Chondrocyte (in vitro differentiated cells): ENCODE data around the gene EXO5. TPM values are rescaled to one million over a fixed set of nuclear protein-coding genes. Genes with fewer than 3 reads are reported as not detected.

Experiments used
- DNase-seq: peaks from one replicate; pipeline ENCODE4 v3.0.0; 2021; ENCODE audit warnings: mixed read lengths, low spot score
- H3K27ac Mint-ChIP-seq: one replicate; pipeline ENCODE4 v1.8.0; 2021; ENCODE audit warnings: mild to moderate bottlenecking, moderate library complexity, mixed read lengths; ENCODE audit not compliant: unreplicated experiment
- H3K27me3 Mint-ChIP-seq: 2 replicates; pipeline ENCODE4 v1.8.0; 2021; ENCODE audit warnings: low read depth, mixed read lengths
- H3K36me3 Mint-ChIP-seq: 2 replicates; pipeline ENCODE4 v1.8.0; 2021; ENCODE audit warnings: low read depth, mixed read lengths
- H3K4me1 Mint-ChIP-seq: 2 replicates; pipeline ENCODE4 v1.8.0; 2021; ENCODE audit warnings: low read depth, mild to moderate bottlenecking, mixed read lengths
- H3K4me3 Mint-ChIP-seq: one replicate; pipeline ENCODE4 v1.8.0; 2021; ENCODE audit warnings: mild to moderate bottlenecking, moderate library complexity, mixed read lengths; ENCODE audit not compliant: unreplicated experiment
- H3K9me3 Mint-ChIP-seq: 2 replicates; pipeline ENCODE4 v1.8.0; 2021; ENCODE audit warnings: low read depth, mixed read lengths
- CTCF ChIP-seq: fragments of 200-600 bp; sonication (generic); IDR thresholded peaks from 2 replicates; pipeline ENCODE4 v1.5.0; 2021; ENCODE audit warnings: antibody characterized with exemption, mild to moderate bottlenecking, moderate library complexity
- long read RNA-seq: library from polyadenylated mRNA; stranded (forward); transcript quantifications from one replicate; pipeline ENCODE4 v2.0.0, GENCODE V29; 2021
- total RNA-seq: library from RNA; stranded (reverse); gene quantifications from 3 replicates; pipeline ENCODE4 v1.2.1, GENCODE V29; 2021

Gene EXO5, protein sequence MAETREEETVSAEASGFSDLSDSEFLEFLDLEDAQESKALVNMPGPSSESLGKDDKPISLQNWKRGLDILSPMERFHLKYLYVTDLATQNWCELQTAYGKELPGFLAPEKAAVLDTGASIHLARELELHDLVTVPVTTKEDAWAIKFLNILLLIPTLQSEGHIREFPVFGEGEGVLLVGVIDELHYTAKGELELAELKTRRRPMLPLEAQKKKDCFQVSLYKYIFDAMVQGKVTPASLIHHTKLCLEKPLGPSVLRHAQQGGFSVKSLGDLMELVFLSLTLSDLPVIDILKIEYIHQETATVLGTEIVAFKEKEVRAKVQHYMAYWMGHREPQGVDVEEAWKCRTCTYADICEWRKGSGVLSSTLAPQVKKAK
- total RNA-seq = 13.1 to 15.0 TPM (median 14.0 TPM) in 3 replicates
- long read RNA-seq, transcript EXO5-209 (3 exons, 941 nt) = major isoform, 5 of 25 reads
- long read RNA-seq, transcript EXO5-204 (4 exons, 865 nt) = major isoform, 5 of 25 reads
- long read RNA-seq, partial matches to known transcripts = 0 of 25 reads
- long read RNA-seq, other reads (novel, unspliced or antisense) = 5 of 25 reads

DNA sequence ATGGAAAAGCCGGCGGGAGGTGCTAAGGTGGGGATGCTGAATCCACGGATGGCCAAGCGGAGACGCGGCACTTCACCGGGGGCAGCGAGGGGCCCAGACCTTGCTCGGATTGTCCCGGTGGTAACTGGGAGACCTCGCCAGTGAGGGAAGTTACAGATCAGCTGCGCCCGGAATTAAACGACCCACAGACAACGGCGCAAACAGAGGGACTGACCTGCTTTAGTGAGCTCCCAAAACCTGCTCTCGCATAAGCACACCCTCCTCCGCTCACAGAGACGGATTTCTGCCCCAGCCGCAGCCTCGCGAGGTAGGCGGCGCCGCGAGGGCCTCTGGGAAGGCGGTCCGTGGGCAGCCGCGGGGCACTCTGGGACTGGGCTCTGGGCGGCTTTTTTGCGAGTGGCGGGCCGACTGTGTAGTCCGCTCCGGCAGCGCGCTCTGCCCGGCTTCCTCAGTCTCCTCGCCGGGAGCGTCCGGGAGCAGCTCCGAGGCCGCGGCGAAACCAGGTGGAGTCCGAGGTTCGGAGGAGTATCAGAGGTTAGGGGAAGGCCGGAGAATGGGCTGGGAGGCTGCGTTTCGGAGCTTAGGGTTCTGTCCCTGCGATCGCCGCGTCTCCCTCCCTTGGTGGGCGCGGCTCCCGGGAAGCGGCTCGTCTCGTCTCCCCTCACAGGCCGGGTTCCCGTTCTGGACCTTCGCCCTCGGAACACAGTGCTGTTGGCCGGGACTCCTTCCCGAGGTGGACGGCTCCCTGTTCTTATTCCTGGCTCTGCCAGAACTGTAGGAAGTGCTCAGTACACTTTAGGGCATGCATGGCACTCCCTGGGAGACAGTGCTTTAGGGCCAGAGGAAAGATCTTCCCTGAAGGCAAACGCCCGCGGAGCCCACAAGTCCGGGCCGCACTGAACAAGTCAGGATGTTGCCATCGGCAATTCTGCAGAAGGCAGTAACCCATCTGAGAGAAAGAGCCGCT lies at the start of gene EXO5:
Gene EXO5, plus strand, starts transcription at position 393 of the 967 bp plus-strand sequence. CDS start 5,778 bp downstream, outside the sequence.
- peak; percentile 25 for TF ChIP-seq CTCF

DNA sequence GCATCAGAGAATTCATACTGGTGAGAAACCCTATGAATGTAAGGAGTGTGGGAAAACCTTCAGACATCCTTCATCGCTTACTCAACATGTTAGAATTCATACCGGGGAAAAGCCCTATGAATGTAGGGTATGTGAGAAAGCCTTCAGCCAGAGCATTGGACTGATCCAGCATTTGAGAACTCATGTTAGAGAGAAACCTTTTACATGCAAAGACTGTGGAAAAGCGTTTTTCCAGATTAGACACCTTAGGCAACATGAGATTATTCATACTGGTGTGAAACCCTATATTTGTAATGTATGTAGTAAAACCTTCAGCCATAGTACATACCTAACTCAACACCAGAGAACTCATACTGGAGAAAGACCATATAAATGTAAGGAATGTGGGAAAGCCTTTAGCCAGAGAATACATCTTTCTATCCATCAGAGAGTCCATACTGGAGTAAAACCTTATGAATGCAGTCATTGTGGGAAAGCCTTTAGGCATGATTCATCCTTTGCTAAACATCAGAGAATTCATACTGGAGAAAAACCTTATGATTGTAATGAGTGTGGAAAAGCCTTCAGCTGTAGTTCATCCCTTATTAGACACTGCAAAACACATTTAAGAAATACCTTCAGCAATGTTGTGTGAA lies 45.5 kb upstream of the EXO5 start:
- H3K27ac Mint-ChIP-seq = no peak overlapping the region
- peaks cover 75% of the 10 kb centered on the region for H3K36me3 Mint-ChIP-seq
- no peak for TF ChIP-seq CTCF
- H3K9me3 Mint-ChIP-seq = peaks cover 72% of the 10 kb centered on the region
- no peaks in the 10 kb centered on the region for H3K4me1 Mint-ChIP-seq
- DNase-seq = no peak
- H3K27me3 Mint-ChIP-seq = no peaks in the 10 kb centered on the region
- H3K4me3 Mint-ChIP-seq = no peak overlapping the region

More for the DNA sequence above, at the start of gene EXO5:
- Mint-ChIP-seq H3K27ac (peak within 1 kb of the TSS; percentile 80), H3K27me3 (no peaks in the 10 kb centered on the region), H3K9me3 (peaks cover 24% of the 10 kb centered on the region), H3K4me1 (peaks cover 10% of the 10 kb centered on the region), H3K36me3 (peaks cover 18% of the 10 kb centered on the region), H3K4me3 (peak within 1 kb of the TSS; percentile 88)
- DNase-seq = peak; percentile 94

DNA sequence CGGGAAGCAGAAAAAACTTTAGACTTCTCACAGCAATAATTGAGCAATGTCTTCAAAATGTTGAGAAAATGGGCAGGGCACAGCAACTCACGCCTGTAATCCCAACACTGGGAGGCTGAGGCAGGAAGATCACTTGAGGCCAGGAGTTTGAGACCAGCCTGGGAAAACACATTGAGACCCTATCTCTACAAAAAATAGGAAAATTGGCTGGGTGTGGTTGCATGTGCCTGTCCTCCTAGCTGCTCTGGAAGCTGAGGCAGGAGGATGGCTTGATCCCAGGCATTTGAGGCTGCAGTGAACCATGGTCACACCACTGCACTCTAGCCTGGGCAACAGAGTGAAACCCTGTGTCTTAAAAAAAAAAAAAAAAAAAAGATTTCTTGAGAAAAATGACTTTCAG lies 39.2 kb upstream of the EXO5 start:
- no peak overlapping the region for H3K4me3 Mint-ChIP-seq

DNA sequence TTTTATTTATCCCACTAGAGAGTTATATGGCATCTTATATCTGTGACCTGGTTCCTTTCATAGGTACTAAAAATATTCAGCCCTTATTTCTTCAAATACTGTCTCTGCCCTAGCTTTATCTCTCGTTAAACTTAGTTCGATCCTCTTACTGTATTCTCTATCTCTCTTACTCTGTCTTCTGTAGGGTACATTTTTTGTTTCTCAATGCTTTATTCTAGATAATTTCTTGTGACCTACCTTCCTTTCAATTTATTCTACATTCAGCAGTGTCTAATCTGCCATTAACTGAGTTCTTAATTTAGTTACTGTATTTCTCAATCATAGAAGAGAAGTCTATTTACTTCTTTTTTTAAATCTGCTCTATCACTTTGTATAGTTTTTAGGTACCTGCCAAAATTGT lies 33.3 kb upstream of the EXO5 start:
- peaks cover 53% of the 10 kb centered on the region for H3K9me3 Mint-ChIP-seq
- no peak overlapping the region for H3K27ac Mint-ChIP-seq
- DNase-seq = no peak
- no peaks in the 10 kb centered on the region for H3K27me3 Mint-ChIP-seq
- H3K4me3 Mint-ChIP-seq = no peak overlapping the region
- H3K36me3 Mint-ChIP-seq = peaks cover 16% of the 10 kb centered on the region
- TF ChIP-seq CTCF = no peak
- peaks cover 23% of the 10 kb centered on the region for H3K4me1 Mint-ChIP-seq

More for the DNA sequence above, 39.2 kb upstream of the EXO5 start:
- H3K4me1 Mint-ChIP-seq = no peaks in the 10 kb centered on the region
- peaks cover 76% of the 10 kb centered on the region for H3K9me3 Mint-ChIP-seq
- TF ChIP-seq CTCF = no peak
- DNase-seq = no peak
- no peaks in the 10 kb centered on the region for H3K27me3 Mint-ChIP-seq
- H3K27ac Mint-ChIP-seq = no peak overlapping the region
- H3K36me3 Mint-ChIP-seq = peaks cover 47% of the 10 kb centered on the region
